ENCODE results near the gene SFTPA2.
"Not testable (repeated sequence)": the region's sequence is repeated elsewhere in the genome, so short reads cannot be mapped to it uniquely, and the experiment has no call there.

The SFTPA2 gene

DNA sequence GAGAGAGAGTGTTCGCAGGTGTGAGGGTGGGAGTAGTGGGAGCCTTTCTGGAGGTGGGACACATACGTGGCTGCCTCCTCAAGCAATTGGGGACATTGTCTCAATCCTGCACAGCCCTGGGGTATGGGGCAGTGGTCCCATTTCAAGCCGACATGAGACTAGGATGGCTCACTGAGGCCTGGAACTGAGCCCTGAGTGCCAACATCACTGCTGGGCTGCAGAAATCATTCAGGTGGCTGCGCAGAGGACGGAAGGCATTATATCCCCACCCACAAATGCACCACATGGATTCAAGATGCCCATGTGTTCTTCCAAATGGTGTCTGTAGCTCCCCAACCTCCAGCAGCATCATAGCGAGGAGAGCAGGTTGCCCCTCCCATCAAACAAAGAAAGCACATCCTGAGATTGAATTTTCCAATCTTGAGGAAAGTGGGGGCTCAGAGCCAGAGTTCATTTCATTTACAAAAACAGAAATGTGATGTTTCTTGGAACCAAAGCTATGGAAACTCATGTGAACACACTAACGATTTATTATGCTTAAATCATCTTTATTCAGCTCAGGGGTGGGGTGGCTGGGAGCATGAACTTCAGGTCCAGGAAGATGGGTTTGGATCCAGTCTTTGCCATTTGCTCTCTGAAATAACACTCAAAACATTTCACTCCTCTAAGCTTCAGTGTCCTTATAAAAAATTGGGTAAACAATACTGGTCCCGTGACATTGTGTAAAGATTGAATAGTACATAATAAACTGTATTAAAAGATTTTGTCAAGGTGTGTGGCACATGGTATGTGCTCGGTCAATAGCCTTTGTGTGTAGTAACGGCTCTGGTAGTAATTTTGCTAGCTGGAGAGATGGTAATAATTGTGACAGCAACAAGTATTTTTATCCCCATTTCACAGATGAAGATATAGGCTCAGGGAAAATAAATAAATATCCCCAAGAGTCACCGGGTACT is 4.6 kb downstream of the SFTPA2 start:
- no peak overlapping the region for H3K9ac ChIP-seq (ENCODE audit: low read depth, low read length)
- no peaks in the 10 kb centered on the region for H3K36me3 ChIP-seq (ENCODE audit: control insufficient read depth, insufficient read depth, low read length)
- no peaks in the 10 kb centered on the region for H3K9me3 ChIP-seq (ENCODE audit: control insufficient read depth, insufficient read depth, low read length)
- no peak overlapping the region for H3K4me3 ChIP-seq (ENCODE audit: low read depth, low read length)
- no peaks in the 10 kb centered on the region for H3K4me1 ChIP-seq (ENCODE audit: control insufficient read depth, insufficient read depth, low read length)
- H3K27me3 ChIP-seq (ENCODE audit: control insufficient read depth, insufficient read depth, low read length), result no peaks in the 10 kb centered on the region

DNA sequence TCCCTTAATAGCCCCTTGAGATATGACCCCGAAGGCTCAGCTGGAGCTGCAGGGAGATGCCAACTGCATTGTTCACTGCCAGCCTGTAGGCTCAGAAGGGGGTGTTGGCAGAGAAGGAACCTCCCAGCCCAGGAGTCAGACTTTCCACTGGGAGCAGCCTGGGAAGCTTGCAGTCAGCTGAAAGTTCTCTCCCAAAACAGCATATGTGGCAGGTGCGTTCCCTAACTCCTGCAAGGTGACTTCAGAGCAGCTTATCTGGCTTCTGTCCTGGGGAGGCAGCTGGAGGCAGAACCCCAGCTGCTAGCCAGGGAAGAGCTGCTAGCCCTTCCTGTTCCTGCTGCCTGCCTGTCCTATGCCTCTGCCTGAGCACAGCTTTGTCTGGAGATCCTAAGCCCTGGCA is 8.1 kb downstream of the SFTPA2 start:
- Histone ChIP-seq H3K4me3 (ENCODE audit: low read depth, low read length) (no peak overlapping the region), H3K36me3 (ENCODE audit: control insufficient read depth, insufficient read depth, low read length) (no peaks in the 10 kb centered on the region), H3K9ac (ENCODE audit: low read depth, low read length) (no peak overlapping the region), H3K27me3 (ENCODE audit: control insufficient read depth, insufficient read depth, low read length) (no peaks in the 10 kb centered on the region), H3K9me3 (ENCODE audit: control insufficient read depth, insufficient read depth, low read length) (no peaks in the 10 kb centered on the region), H3K4me1 (ENCODE audit: control insufficient read depth, insufficient read depth, low read length) (no peaks in the 10 kb centered on the region)

GRCh38 chr10:79547973-79548372 is 12.2 kb downstream of the SFTPA2 start:
- no peaks in the 10 kb centered on the region for H3K36me3 ChIP-seq (ENCODE audit: control insufficient read depth, insufficient read depth, low read length)
- H3K4me1 ChIP-seq (ENCODE audit: control insufficient read depth, insufficient read depth, low read length), result no peaks in the 10 kb centered on the region
- no peaks in the 10 kb centered on the region for H3K9me3 ChIP-seq (ENCODE audit: control insufficient read depth, insufficient read depth, low read length)
- H3K4me3 ChIP-seq (ENCODE audit: low read depth, low read length), result no peak overlapping the region
- no peaks in the 10 kb centered on the region for H3K27me3 ChIP-seq (ENCODE audit: control insufficient read depth, insufficient read depth, low read length)
- H3K9ac ChIP-seq (ENCODE audit: low read depth, low read length), result no peak overlapping the region

DNA sequence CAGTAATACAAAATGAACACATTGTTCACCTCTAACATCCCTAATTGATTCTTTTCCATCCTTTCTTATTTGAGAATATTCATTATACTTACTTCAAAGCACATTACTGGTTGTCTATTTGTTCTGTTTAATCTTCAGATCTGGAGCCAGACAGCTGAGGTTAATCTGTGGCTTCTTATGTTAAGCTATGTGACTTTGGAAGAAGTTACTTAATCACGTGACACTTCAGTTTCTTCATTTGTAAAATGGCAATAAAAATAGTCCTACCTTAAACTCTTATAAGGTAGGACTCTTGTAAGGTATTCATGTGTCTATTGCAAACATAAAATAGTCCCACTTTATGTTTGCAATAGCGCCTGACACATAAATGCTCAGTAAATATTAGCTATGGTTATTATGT is 13.1 kb downstream of the SFTPA2 start:
- H3K4me3 ChIP-seq (ENCODE audit: low read depth, low read length); H3K36me3 ChIP-seq (ENCODE audit: control insufficient read depth, insufficient read depth, low read length): not testable (repeated sequence)

DNA sequence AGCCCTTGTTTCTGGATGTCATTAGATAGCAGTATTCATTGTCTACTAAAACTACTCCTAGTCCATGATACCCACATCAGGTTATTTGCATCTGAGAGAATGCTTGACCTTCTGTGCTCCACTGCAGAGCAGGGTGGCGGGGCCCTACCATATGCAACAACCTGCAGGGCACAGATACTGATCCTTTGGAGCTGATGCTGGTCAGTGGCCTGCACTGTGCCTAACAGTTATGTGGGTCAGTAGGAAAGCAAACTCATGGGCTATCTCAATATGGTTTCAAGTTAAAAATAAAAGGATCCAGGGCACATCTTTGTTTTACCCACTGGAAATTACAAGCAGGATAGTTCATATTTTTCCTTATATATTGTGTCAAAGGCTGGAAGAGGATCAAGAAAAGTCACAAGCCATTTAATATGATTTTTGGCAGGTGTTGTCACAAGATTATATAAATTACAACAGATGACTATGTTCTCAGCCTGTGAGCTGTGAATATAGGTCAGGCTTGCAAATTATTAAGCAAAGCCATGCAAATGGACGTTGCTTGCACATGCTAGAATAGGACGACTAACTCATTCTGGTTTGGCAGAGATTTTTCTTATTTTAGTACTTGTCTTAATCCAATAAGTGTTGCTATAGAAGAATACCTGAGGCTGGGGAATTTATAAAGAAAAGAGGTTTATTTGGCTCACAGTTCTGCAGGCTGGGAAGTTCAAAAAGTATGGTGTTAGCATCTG is 15.1 kb downstream of the SFTPA2 start:
- H3K4me3 ChIP-seq (ENCODE audit: low read depth, low read length); H3K9me3 ChIP-seq (ENCODE audit: control insufficient read depth, insufficient read depth, low read length); H3K27me3 ChIP-seq (ENCODE audit: control insufficient read depth, insufficient read depth, low read length); H3K9ac ChIP-seq (ENCODE audit: low read depth, low read length); H3K36me3 ChIP-seq (ENCODE audit: control insufficient read depth, insufficient read depth, low read length); H3K4me1 ChIP-seq (ENCODE audit: control insufficient read depth, insufficient read depth, low read length): not testable (repeated sequence)

More for the DNA sequence above, 13.1 kb downstream of the SFTPA2 start:
- H3K27me3 ChIP-seq (ENCODE audit: control insufficient read depth, insufficient read depth, low read length); H3K4me1 ChIP-seq (ENCODE audit: control insufficient read depth, insufficient read depth, low read length); H3K9ac ChIP-seq (ENCODE audit: low read depth, low read length); H3K9me3 ChIP-seq (ENCODE audit: control insufficient read depth, insufficient read depth, low read length): not testable (repeated sequence)

GRCh38 chr10:79544408-79544807 is 15.8 kb downstream of the SFTPA2 start:
- not testable (repeated sequence) for H3K36me3 ChIP-seq (ENCODE audit: control insufficient read depth, insufficient read depth, low read length); H3K4me1 ChIP-seq (ENCODE audit: control insufficient read depth, insufficient read depth, low read length); H3K27me3 ChIP-seq (ENCODE audit: control insufficient read depth, insufficient read depth, low read length); H3K4me3 ChIP-seq (ENCODE audit: low read depth, low read length); H3K9ac ChIP-seq (ENCODE audit: low read depth, low read length); H3K9me3 ChIP-seq (ENCODE audit: control insufficient read depth, insufficient read depth, low read length)

GRCh38 chr10:79542626-79543025 is 17.6 kb downstream of the SFTPA2 start:
- H3K36me3 ChIP-seq (ENCODE audit: control insufficient read depth, insufficient read depth, low read length), result no peaks in the 10 kb centered on the region
- H3K9ac ChIP-seq (ENCODE audit: low read depth, low read length), result no peak overlapping the region
- no peaks in the 10 kb centered on the region for H3K4me1 ChIP-seq (ENCODE audit: control insufficient read depth, insufficient read depth, low read length)
- H3K4me3 ChIP-seq (ENCODE audit: low read depth, low read length), result no peak overlapping the region
- H3K27me3 ChIP-seq (ENCODE audit: control insufficient read depth, insufficient read depth, low read length), result no peaks in the 10 kb centered on the region
- no peaks in the 10 kb centered on the region for H3K9me3 ChIP-seq (ENCODE audit: control insufficient read depth, insufficient read depth, low read length)

- not testable (repeated sequence) for H3K4me1 ChIP-seq (ENCODE audit: control insufficient read depth, insufficient read depth, low read length); H3K9me3 ChIP-seq (ENCODE audit: control insufficient read depth, insufficient read depth, low read length); H3K36me3 ChIP-seq (ENCODE audit: control insufficient read depth, insufficient read depth, low read length); H3K27me3 ChIP-seq (ENCODE audit: control insufficient read depth, insufficient read depth, low read length); H3K4me3 ChIP-seq (ENCODE audit: low read depth, low read length); H3K9ac ChIP-seq (ENCODE audit: low read depth, low read length)
Measured at GRCh38 chr10:79540930-79541329, 19.3 kb downstream of the SFTPA2 start.

DNA sequence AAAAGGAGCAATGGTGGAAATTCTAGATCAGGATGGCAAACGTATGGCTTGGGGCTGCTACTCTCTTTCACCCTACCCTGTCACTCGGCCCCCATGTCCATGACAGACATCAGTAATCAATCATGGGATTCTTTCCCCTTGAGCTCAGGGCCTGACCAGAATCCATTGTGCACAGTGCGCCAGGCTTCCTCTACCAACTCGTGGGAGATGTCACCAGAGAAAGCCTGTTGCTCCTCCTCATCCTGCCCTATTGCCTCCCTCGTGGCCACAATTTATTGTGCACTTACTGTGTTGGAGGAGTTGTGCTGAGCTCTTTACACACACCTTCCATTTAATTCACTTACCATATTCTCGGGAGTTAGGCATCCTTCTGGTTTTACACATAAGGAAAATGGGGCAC is 21.9 kb downstream of the SFTPA2 start:
- not testable (repeated sequence) for H3K36me3 ChIP-seq (ENCODE audit: control insufficient read depth, insufficient read depth, low read length)

GRCh38 chr10:79533903-79534175 is 26.4 kb downstream of the SFTPA2 start:
- not testable (repeated sequence) for H3K4me3 ChIP-seq (ENCODE audit: low read depth, low read length); H3K27me3 ChIP-seq (ENCODE audit: control insufficient read depth, insufficient read depth, low read length); H3K36me3 ChIP-seq (ENCODE audit: control insufficient read depth, insufficient read depth, low read length); H3K9me3 ChIP-seq (ENCODE audit: control insufficient read depth, insufficient read depth, low read length); H3K4me1 ChIP-seq (ENCODE audit: control insufficient read depth, insufficient read depth, low read length); H3K9ac ChIP-seq (ENCODE audit: low read depth, low read length)

More for the DNA sequence above, 21.9 kb downstream of the SFTPA2 start:
- H3K9me3 ChIP-seq (ENCODE audit: control insufficient read depth, insufficient read depth, low read length); H3K27me3 ChIP-seq (ENCODE audit: control insufficient read depth, insufficient read depth, low read length); H3K4me3 ChIP-seq (ENCODE audit: low read depth, low read length); H3K9ac ChIP-seq (ENCODE audit: low read depth, low read length); H3K4me1 ChIP-seq (ENCODE audit: control insufficient read depth, insufficient read depth, low read length): not testable (repeated sequence)

- H3K4me3 ChIP-seq (ENCODE audit: low read depth, low read length); H3K9me3 ChIP-seq (ENCODE audit: control insufficient read depth, insufficient read depth, low read length): not testable (repeated sequence)
Measured at GRCh38 chr10:79533142-79533902, 26.9 kb downstream of the SFTPA2 start.

DNA sequence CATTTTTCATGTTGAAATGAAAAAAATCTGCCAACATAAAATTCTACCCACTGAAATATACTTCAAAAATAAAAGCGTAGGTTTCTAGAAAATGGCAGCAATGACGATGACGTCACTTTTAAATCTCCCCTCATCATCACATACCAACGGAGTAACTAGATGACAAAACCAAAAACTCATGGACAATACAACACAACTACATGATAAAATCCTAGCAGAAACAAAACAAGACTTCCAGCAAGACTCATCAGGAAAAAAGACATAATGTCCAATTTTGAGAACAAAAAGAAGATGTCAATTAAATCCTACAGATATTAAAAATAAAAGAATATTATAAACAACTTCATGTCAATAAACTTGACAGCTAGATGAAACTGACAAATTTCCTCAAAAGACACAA is 31.9 kb downstream of the SFTPA2 start:
- not testable (repeated sequence) for H3K4me3 ChIP-seq (ENCODE audit: low read depth, low read length); H3K27me3 ChIP-seq (ENCODE audit: control insufficient read depth, insufficient read depth, low read length); H3K36me3 ChIP-seq (ENCODE audit: control insufficient read depth, insufficient read depth, low read length); H3K9ac ChIP-seq (ENCODE audit: low read depth, low read length); H3K9me3 ChIP-seq (ENCODE audit: control insufficient read depth, insufficient read depth, low read length); H3K4me1 ChIP-seq (ENCODE audit: control insufficient read depth, insufficient read depth, low read length)

More at GRCh38 chr10:79533142-79533902, 26.9 kb downstream of the SFTPA2 start:
- H3K27me3 ChIP-seq (ENCODE audit: control insufficient read depth, insufficient read depth, low read length); H3K9ac ChIP-seq (ENCODE audit: low read depth, low read length); H3K4me1 ChIP-seq (ENCODE audit: control insufficient read depth, insufficient read depth, low read length); H3K36me3 ChIP-seq (ENCODE audit: control insufficient read depth, insufficient read depth, low read length): not testable (repeated sequence)
